SK-N-SH treated with all-trans-retinoic acid at 6 μM for 48 hours (cell line): Measurements from ENCODE around the gene LBHD2.

ENCODE experiments used
- BACH2 ChIP-seq: fragments of 250-450 bp; sonication (Bioruptor Pico); IDR thresholded peaks from 2 replicates; pipeline ENCODE4 v1.9.0; 2021; ENCODE audit warnings: mild to moderate bottlenecking, borderline replicate concordance
- CSDC2 ChIP-seq: fragments of 250-450 bp; sonication (Bioruptor Pico); IDR thresholded peaks from 2 replicates; pipeline ENCODE4 v1.5.0; 2020; ENCODE audit warnings: mild to moderate bottlenecking, moderate library complexity
- ISL1 ChIP-seq: fragments of 250-450 bp; sonication (Bioruptor Pico); IDR thresholded peaks from 2 replicates; pipeline ENCODE4 v2.1.2; 2022; ENCODE audit warnings: mild to moderate bottlenecking, moderate library complexity
- RARB ChIP-seq: fragments of 250-450 bp; sonication (Bioruptor Pico); IDR thresholded peaks from 2 replicates; pipeline ENCODE4 v1.8.0; 2021; ENCODE audit warnings: mild to moderate bottlenecking, moderate library complexity
- ZFP3 ChIP-seq: fragments of 250-450 bp; sonication (Bioruptor Pico); IDR thresholded peaks from 2 replicates; pipeline ENCODE4 v1.5.0; 2020; ENCODE audit warnings: mild to moderate bottlenecking, moderate library complexity
- ZFP30 ChIP-seq: fragments of 450-650 bp; formaldehyde crosslinking; IDR thresholded peaks from 2 replicates; pipeline ENCODE4 v1.5.0; 2022; ENCODE audit warnings: mild to moderate bottlenecking, moderate library complexity
- TF ChIP-seq, protein P1 (sequence below): fragments of 250-450 bp; sonication (Bioruptor Pico); IDR thresholded peaks from 2 replicates; pipeline ENCODE4 v1.5.0; 2020; ENCODE audit warnings: mild to moderate bottlenecking, moderate library complexity
- TF ChIP-seq, protein P2 (sequence below): fragments of 250-450 bp; sonication (Bioruptor Pico); IDR thresholded peaks from 2 replicates; pipeline ENCODE4 v1.8.0; 2020; ENCODE audit warnings: mild to moderate bottlenecking, moderate library complexity, borderline replicate concordance

DNA sequence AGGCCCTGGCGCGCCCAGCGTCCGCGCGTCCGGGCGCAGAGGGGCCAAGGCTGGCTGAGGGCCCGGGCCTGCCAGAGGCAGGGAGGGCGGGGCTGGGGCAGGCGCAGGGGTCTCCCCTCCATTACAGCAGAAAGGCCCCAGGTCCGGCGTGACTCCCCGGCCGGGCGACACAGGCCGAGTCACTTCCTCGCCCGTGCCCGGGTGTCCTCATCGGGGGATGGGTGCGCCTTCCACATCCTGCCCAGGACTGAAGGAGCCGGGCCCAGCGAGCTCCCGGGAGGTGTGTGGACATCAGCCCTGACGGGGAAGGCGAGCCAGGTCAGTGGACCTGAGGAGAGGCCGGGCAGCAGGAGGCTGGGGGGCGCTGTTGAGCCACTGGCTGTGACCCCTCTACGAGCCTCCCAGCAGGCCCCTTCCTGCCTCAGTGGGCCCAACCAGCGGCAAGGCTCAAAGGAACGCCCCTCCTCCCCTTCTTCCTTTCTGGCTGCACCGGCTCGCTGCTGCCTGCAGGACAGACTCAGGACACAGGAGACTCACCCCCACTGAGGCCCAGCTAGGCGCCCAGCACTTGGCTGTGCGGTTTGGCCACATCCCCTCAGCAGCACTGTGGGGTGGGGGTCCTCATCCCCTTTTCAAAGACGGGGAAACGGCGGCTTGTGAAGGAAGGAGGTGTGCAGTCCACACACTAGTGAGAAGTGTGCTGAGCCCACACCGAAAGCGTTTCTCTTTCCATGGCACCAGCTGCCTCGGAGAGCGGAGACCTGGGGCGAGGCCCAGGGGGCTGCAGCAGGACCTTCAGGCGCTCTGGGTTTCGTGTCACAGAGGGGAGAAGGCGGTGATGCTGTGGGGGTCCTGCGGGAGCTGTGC lies 39.9 kb downstream of the LBHD2 start:
- TF ChIP-seq, protein P1, sequence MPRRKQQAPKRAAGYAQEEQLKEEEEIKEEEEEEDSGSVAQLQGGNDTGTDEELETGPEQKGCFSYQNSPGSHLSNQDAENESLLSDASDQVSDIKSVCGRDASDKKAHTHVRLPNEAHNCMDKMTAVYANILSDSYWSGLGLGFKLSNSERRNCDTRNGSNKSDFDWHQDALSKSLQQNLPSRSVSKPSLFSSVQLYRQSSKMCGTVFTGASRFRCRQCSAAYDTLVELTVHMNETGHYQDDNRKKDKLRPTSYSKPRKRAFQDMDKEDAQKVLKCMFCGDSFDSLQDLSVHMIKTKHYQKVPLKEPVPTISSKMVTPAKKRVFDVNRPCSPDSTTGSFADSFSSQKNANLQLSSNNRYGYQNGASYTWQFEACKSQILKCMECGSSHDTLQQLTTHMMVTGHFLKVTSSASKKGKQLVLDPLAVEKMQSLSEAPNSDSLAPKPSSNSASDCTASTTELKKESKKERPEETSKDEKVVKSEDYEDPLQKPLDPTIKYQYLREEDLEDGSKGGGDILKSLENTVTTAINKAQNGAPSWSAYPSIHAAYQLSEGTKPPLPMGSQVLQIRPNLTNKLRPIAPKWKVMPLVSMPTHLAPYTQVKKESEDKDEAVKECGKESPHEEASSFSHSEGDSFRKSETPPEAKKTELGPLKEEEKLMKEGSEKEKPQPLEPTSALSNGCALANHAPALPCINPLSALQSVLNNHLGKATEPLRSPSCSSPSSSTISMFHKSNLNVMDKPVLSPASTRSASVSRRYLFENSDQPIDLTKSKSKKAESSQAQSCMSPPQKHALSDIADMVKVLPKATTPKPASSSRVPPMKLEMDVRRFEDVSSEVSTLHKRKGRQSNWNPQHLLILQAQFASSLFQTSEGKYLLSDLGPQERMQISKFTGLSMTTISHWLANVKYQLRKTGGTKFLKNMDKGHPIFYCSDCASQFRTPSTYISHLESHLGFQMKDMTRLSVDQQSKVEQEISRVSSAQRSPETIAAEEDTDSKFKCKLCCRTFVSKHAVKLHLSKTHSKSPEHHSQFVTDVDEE (CRISPR knock-in tag) = no peak
- TF ChIP-seq, protein P2, sequence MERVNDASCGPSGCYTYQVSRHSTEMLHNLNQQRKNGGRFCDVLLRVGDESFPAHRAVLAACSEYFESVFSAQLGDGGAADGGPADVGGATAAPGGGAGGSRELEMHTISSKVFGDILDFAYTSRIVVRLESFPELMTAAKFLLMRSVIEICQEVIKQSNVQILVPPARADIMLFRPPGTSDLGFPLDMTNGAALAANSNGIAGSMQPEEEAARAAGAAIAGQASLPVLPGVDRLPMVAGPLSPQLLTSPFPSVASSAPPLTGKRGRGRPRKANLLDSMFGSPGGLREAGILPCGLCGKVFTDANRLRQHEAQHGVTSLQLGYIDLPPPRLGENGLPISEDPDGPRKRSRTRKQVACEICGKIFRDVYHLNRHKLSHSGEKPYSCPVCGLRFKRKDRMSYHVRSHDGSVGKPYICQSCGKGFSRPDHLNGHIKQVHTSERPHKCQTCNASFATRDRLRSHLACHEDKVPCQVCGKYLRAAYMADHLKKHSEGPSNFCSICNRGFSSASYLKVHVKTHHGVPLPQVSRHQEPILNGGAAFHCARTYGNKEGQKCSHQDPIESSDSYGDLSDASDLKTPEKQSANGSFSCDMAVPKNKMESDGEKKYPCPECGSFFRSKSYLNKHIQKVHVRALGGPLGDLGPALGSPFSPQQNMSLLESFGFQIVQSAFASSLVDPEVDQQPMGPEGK (CRISPR knock-in tag) = no peak
- no peak for TF ChIP-seq ZFP30 (CRISPR knock-in tag)
- no peak for TF ChIP-seq RARB (CRISPR knock-in tag)
- no peak for TF ChIP-seq ZFP3
- TF ChIP-seq ISL1 = no peak
- no peak for TF ChIP-seq BACH2 (CRISPR knock-in tag)
- no peak for TF ChIP-seq CSDC2 (CRISPR knock-in tag)
